Measurements from ENCODE around the gene DDX54. TPM values are rescaled to one million over a fixed set of nuclear protein-coding genes. Genes with fewer than 3 reads are reported as not detected.

The DDX54 gene
- total RNA-seq, 6 experiments from 2014 or later, result 60.1 to 71.0 (median 61.9) TPM

- no peaks in the 10 kb centered on the region for H3K36me3 Mint-ChIP-seq (ENCODE audit: low read depth)
- H3K27ac Mint-ChIP-seq, result no peak overlapping the region
- no peaks in the 10 kb centered on the region for H3K4me1 Mint-ChIP-seq (ENCODE audit: low read depth)
- no peaks in the 10 kb centered on the region for H3K9me3 Mint-ChIP-seq
- peaks cover 43% of the 10 kb centered on the region for H3K27me3 Mint-ChIP-seq (ENCODE audit: insufficient read depth)
- DNase-seq, result no peak
- TF ChIP-seq CTCF (IDR thresholded peaks at IDR 0.05), result no peak
- no peak overlapping the region for H3K4me3 Mint-ChIP-seq
These were observed 74.0 kb downstream of the DDX54 start for GRCh38 chr12:113111247-113111646.

- H3K4me3 Mint-ChIP-seq, result no peak overlapping the region
- H3K4me1 Mint-ChIP-seq (ENCODE audit: low read depth), result no peaks in the 10 kb centered on the region
- no peak for DNase-seq
- no peaks in the 10 kb centered on the region for H3K36me3 Mint-ChIP-seq (ENCODE audit: low read depth)
- no peaks in the 10 kb centered on the region for H3K9me3 Mint-ChIP-seq
- no peak overlapping the region for H3K27ac Mint-ChIP-seq
- H3K27me3 Mint-ChIP-seq (ENCODE audit: insufficient read depth), result peaks cover 43% of the 10 kb centered on the region
- TF ChIP-seq CTCF (IDR thresholded peaks at IDR 0.05), result no peak
These were observed 75.2 kb downstream of the DDX54 start for GRCh38 chr12:113109872-113110599.

- Mint-ChIP-seq H3K36me3 (ENCODE audit: low read depth) (no peaks in the 10 kb centered on the region), H3K9me3 (no peaks in the 10 kb centered on the region), H3K27me3 (ENCODE audit: insufficient read depth) (peaks cover 45% of the 10 kb centered on the region), H3K4me1 (ENCODE audit: low read depth) (no peaks in the 10 kb centered on the region), H3K27ac (no peak overlapping the region), H3K4me3 (no peak overlapping the region)
- DNase-seq, result no peak
- TF ChIP-seq CTCF (IDR thresholded peaks at IDR 0.05), result no peak
These were observed 75.9 kb downstream of the DDX54 start for GRCh38 chr12:113109360-113109759.

- Mint-ChIP-seq H3K27me3 (ENCODE audit: insufficient read depth) (peaks cover 43% of the 10 kb centered on the region), H3K4me1 (ENCODE audit: low read depth) (no peaks in the 10 kb centered on the region), H3K4me3 (no peak overlapping the region), H3K27ac (no peak overlapping the region), H3K36me3 (ENCODE audit: low read depth) (no peaks in the 10 kb centered on the region), H3K9me3 (no peaks in the 10 kb centered on the region)
- no peak for DNase-seq
- TF ChIP-seq CTCF (IDR thresholded peaks at IDR 0.05), result no peak
These were observed 77.0 kb downstream of the DDX54 start for GRCh38 chr12:113108308-113108707.

Small RNA genes within 50 kb of the gene (microRNA-seq; reads per million reads assigned to microRNA genes)
- not detected for gene MIR7106

Other genes starting within 250 kb of the DDX54 start
- gene OAS3, start 247.0 kb downstream of the DDX54 start, total RNA-seq (2021; fragmentation: NEBNext Ultra II Directional; extraction: Animal tissue kit (Norgen Biotek cat#: 25700)), result 10 to 100 TPM in 1 of 6 experiments, 1 to 10 TPM in 5; 3.3 to 11.3 (median 9.0) TPM
- gene OAS2, start 207.0 kb downstream of the DDX54 start, total RNA-seq (2021; fragmentation: NEBNext Ultra II Directional; extraction: Animal tissue kit (Norgen Biotek cat#: 25700)), result under 1 TPM; 0.28 to 0.63 (median 0.47) TPM
- not detected for gene DTX1, start 128.7 kb downstream of the DDX54 start, total RNA-seq (2021; fragmentation: NEBNext Ultra II Directional; extraction: Animal tissue kit (Norgen Biotek cat#: 25700))
- gene RASAL1, start 49.7 kb downstream of the DDX54 start, total RNA-seq (2021; fragmentation: NEBNext Ultra II Directional; extraction: Animal tissue kit (Norgen Biotek cat#: 25700)), result not detected
- under 1 TPM in 1 of 6 experiments, not detected in 5; 0.17 TPM for gene CFAP73, start 35.8 kb downstream of the DDX54 start, total RNA-seq (2021; fragmentation: NEBNext Ultra II Directional; extraction: Animal tissue kit (Norgen Biotek cat#: 25700))
- gene RITA1, start 243 bp upstream of the DDX54 start, total RNA-seq (2021; fragmentation: NEBNext Ultra II Directional; extraction: Animal tissue kit (Norgen Biotek cat#: 25700)), result 10 to 100 TPM; 18.0 to 20.9 (median 18.7) TPM
- gene TPCN1, start 36.0 kb upstream of the DDX54 start, total RNA-seq (2021; fragmentation: NEBNext Ultra II Directional; extraction: Animal tissue kit (Norgen Biotek cat#: 25700)), result 10 to 100 TPM; 19.0 to 33.3 (median 20.6) TPM
- gene SLC8B1, start 149.6 kb upstream of the DDX54 start, total RNA-seq (2021; fragmentation: NEBNext Ultra II Directional; extraction: Animal tissue kit (Norgen Biotek cat#: 25700)), result 1 to 10 TPM; 5.8 to 6.7 (median 6.3) TPM
- 10 to 100 TPM; 49.8 to 64.3 (median 54.6) TPM for gene PLBD2, start 173.1 kb upstream of the DDX54 start, total RNA-seq (2021; fragmentation: NEBNext Ultra II Directional; extraction: Animal tissue kit (Norgen Biotek cat#: 25700))
- gene SDS, start 218.4 kb upstream of the DDX54 start, total RNA-seq (2021; fragmentation: NEBNext Ultra II Directional; extraction: Animal tissue kit (Norgen Biotek cat#: 25700)), result not detected
- 10 to 100 TPM in 4 of 6 experiments, 1 to 10 TPM in 2; 8.5 to 11.6 (median 10.4) TPM for gene SDSL, start 236.9 kb upstream of the DDX54 start, total RNA-seq (2021; fragmentation: NEBNext Ultra II Directional; extraction: Animal tissue kit (Norgen Biotek cat#: 25700))

All from HFFc6 (cell line).